ENCODE results near the gene IRS1.
A peak's percentile ranks its signal among the peaks of the same experiment; 100 is the strongest.

GRCh38 chr2:226802573-226802972 lies 3.0 kb upstream of the IRS1 start:
- TF ChIP-seq, protein P1, sequence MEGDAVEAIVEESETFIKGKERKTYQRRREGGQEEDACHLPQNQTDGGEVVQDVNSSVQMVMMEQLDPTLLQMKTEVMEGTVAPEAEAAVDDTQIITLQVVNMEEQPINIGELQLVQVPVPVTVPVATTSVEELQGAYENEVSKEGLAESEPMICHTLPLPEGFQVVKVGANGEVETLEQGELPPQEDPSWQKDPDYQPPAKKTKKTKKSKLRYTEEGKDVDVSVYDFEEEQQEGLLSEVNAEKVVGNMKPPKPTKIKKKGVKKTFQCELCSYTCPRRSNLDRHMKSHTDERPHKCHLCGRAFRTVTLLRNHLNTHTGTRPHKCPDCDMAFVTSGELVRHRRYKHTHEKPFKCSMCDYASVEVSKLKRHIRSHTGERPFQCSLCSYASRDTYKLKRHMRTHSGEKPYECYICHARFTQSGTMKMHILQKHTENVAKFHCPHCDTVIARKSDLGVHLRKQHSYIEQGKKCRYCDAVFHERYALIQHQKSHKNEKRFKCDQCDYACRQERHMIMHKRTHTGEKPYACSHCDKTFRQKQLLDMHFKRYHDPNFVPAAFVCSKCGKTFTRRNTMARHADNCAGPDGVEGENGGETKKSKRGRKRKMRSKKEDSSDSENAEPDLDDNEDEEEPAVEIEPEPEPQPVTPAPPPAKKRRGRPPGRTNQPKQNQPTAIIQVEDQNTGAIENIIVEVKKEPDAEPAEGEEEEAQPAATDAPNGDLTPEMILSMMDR (IDR thresholded peaks at IDR 0.05): peak; percentile 55 to 83 (median 77)
- no peak for TF ChIP-seq POLR2A (IDR thresholded peaks at IDR 0.05)
